SK-N-MC (cell line): ENCODE measurements around the gene CCDC187.

ENCODE experiments used
- EZH2 ChIP-seq: fragments of 200-600 bp; sonication (generic); IDR thresholded peaks from one replicate; pipeline ENCODE4 v1.6.1; 2017; ENCODE audit warnings: antibody characterized with exemption
- FOXP2 ChIP-seq: optimal IDR thresholded peaks from 2 replicates; pipeline ENCODE3; 2011; ENCODE audit warnings: mild to moderate bottlenecking, moderate library complexity; ENCODE audit not compliant: insufficient read depth; ENCODE audit errors: extremely low read length, control extremely low read depth
- POLR2AphosphoS5 ChIP-seq: IDR thresholded peaks from 2 replicates; pipeline ENCODE4 v1.6.1; 2012; ENCODE audit warnings: mild to moderate bottlenecking, low read depth, low read length, borderline replicate concordance

GRCh38 chr9:136322756-136323330 lies 18.9 kb upstream of the CCDC187 start:
- TF ChIP-seq EZH2 (no peak), POLR2AphosphoS5 (no peak), FOXP2 (no peak)
